ENCODE data around the gene CGRRF1.

DNA sequence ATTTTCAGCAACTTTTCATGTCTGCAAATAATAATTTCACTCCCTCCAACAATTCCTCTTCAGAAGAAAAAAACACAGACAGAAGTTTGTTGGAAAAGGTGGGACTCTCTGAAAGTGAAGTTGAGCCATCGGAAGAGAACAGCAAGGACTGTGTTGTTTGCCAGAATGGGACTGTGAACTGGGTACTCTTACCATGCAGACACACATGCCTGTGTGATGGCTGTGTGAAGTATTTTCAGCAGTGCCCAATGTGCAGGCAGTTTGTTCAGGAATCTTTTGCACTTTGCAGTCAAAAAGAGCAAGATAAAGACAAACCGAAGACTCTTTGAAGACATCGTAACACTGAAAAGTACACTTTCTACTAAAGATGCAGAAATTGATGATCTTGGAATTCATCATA, 28.3 kb downstream of the CGRRF1 start:
- TF ChIP-seq, protein P1, sequence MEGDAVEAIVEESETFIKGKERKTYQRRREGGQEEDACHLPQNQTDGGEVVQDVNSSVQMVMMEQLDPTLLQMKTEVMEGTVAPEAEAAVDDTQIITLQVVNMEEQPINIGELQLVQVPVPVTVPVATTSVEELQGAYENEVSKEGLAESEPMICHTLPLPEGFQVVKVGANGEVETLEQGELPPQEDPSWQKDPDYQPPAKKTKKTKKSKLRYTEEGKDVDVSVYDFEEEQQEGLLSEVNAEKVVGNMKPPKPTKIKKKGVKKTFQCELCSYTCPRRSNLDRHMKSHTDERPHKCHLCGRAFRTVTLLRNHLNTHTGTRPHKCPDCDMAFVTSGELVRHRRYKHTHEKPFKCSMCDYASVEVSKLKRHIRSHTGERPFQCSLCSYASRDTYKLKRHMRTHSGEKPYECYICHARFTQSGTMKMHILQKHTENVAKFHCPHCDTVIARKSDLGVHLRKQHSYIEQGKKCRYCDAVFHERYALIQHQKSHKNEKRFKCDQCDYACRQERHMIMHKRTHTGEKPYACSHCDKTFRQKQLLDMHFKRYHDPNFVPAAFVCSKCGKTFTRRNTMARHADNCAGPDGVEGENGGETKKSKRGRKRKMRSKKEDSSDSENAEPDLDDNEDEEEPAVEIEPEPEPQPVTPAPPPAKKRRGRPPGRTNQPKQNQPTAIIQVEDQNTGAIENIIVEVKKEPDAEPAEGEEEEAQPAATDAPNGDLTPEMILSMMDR (conservative IDR thresholded peaks at IDR 0.05; ENCODE audit: low read depth, low read length) = no peak
- TF ChIP-seq EZH2 (IDR thresholded peaks at IDR 0.05; ENCODE audit: borderline replicate concordance, low read depth, low read length, poor library complexity, severe bottlenecking) = no peak

Data from A673 (cell line).